K562 (cell line): ENCODE data around the gene ANO2.

Experiments
- EGR1 ChIP-seq: fragments of 450-650 bp; conservative IDR thresholded peaks from 2 replicates; pipeline ENCODE4 v1.6.1; 2017; ENCODE audit warnings: mild to moderate bottlenecking
- EZH2 ChIP-seq: IDR thresholded peaks from 2 replicates; pipeline ENCODE4 v1.6.1; 2012; ENCODE audit warnings: low read depth, mild to moderate bottlenecking, inconsistent platforms, low read length, borderline replicate concordance
- KLF10 ChIP-seq: fragments of 250-450 bp; sonication (Bioruptor Pico); IDR thresholded peaks from 2 replicates; pipeline ENCODE4 v1.6.1; 2021; ENCODE audit warnings: matching md5 sums
- NBN ChIP-seq: fragments of 450-650 bp; IDR thresholded peaks from 2 replicates; pipeline ENCODE4 v1.6.1; 2016; ENCODE audit warnings: low read depth, mild to moderate bottlenecking
- NCOA6 ChIP-seq: fragments of 450-650 bp; IDR thresholded peaks from 2 replicates; pipeline ENCODE4 v1.6.1; 2017; ENCODE audit warnings: mild to moderate bottlenecking
- RFX5 ChIP-seq: IDR thresholded peaks from 2 replicates; pipeline ENCODE4 v1.6.1; 2011; ENCODE audit warnings: low read depth, mild to moderate bottlenecking, improper control_type of control experiment, low read length
- SIN3A ChIP-seq, 2 experiments: fragments of 150-350 bp in 1 of 2; IDR thresholded peaks; 2 replicates each; pipeline ENCODE4 v1.6.1; 2011 to 2016; ENCODE audit warnings: borderline replicate concordance in 2 of 2, low read depth in 2 of 2, low read length in 2 of 2, mild to moderate bottlenecking in 2 of 2, moderate library complexity in 2 of 2; ENCODE audit not compliant: control insufficient read depth in 1 of 2
- SMAD1 ChIP-seq: fragments of 150-350 bp; IDR thresholded peaks from 2 replicates; pipeline ENCODE4 v1.6.1; 2014; ENCODE audit warnings: low read length, low read depth; ENCODE audit not compliant: partially characterized antibody
- SREBF2 ChIP-seq: sonication (generic); formaldehyde crosslinking; IDR thresholded peaks from 2 replicates; pipeline ENCODE4 v1.4.0; 2020; ENCODE audit warnings: mild to moderate bottlenecking, missing genetic modification reagents
- YY1 ChIP-seq, 3 experiments: IDR thresholded peaks; 2 replicates each; pipeline ENCODE4 v1.6.1; 2011; ENCODE audit warnings: low read length in 2 of 3, mild to moderate bottlenecking in 2 of 3, moderate library complexity in 2 of 3, borderline replicate concordance in 1 of 3, control low read depth in 1 of 3, low read depth in 1 of 3; ENCODE audit not compliant: insufficient read depth in 3 of 3, insufficient replicate concordance in 2 of 3, control insufficient read depth in 1 of 3, insufficient read length in 1 of 3; ENCODE audit errors: extremely low read depth in 1 of 3
- ZNF274 ChIP-seq: IDR thresholded peaks from 2 replicates; pipeline ENCODE4 v1.6.1; 2011; ENCODE audit warnings: low read depth, mild to moderate bottlenecking, low read length, moderate library complexity, borderline replicate concordance
- ZNF668 ChIP-seq: fragments of 250-450 bp; sonication (Bioruptor Pico); IDR thresholded peaks from 2 replicates; pipeline ENCODE4 v1.8.0; 2022; ENCODE audit warnings: mild to moderate bottlenecking, inconsistent platforms
- TF ChIP-seq, protein P1 (sequence below), 3 experiments: IDR thresholded peaks in 2 of 3; conservative IDR thresholded peaks in 1 of 3; 2 replicates each; pipeline ENCODE4 v1.5.1; 2011 to 2012; ENCODE audit warnings: low read length in 3 of 3, mild to moderate bottlenecking in 3 of 3, control low read depth in 2 of 3, improper control_type of control experiment in 1 of 3, inconsistent platforms in 1 of 3, low read depth in 1 of 3, mixed read lengths in 1 of 3, moderate library complexity in 1 of 3; ENCODE audit not compliant: insufficient read depth in 2 of 3
- TF ChIP-seq, protein P2 (sequence below): fragments of 250-450 bp; sonication (Bioruptor Pico); IDR thresholded peaks from 2 replicates; pipeline ENCODE4 v1.5.0; 2021

DNA sequence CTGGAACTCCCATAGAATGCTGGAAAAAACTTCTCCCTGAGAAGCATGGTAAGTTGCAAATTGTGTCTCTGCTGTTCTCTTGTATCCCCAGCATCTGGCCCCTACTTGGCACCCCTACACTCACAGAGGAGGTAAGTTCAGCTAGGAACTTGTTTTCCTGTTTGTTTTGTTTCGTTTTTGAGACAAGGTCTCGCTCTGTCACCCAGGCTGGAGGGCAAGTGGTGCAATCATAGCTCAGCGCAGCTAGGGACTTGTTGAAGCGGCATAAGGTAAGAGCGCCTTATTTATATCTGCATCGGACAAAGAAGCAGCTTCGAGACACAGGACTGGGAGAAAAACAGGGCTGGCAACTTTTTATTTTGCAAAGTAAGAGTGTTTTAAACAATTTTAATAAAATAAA, 18.5 kb upstream of the ANO2 start:
- no peak for TF ChIP-seq ZNF274
- TF ChIP-seq, protein P1, sequence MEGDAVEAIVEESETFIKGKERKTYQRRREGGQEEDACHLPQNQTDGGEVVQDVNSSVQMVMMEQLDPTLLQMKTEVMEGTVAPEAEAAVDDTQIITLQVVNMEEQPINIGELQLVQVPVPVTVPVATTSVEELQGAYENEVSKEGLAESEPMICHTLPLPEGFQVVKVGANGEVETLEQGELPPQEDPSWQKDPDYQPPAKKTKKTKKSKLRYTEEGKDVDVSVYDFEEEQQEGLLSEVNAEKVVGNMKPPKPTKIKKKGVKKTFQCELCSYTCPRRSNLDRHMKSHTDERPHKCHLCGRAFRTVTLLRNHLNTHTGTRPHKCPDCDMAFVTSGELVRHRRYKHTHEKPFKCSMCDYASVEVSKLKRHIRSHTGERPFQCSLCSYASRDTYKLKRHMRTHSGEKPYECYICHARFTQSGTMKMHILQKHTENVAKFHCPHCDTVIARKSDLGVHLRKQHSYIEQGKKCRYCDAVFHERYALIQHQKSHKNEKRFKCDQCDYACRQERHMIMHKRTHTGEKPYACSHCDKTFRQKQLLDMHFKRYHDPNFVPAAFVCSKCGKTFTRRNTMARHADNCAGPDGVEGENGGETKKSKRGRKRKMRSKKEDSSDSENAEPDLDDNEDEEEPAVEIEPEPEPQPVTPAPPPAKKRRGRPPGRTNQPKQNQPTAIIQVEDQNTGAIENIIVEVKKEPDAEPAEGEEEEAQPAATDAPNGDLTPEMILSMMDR (IDR thresholded peaks at IDR 0.05 in 2 of 3, conservative IDR thresholded peaks at IDR 0.05 in 1 of 3; ENCODE audit: insufficient read depth in 2 of 3, low read depth in 1 of 3, low read length in 3 of 3), result no peak
- no peak for TF ChIP-seq SMAD1
- TF ChIP-seq RFX5, result no peak
- no peak for TF ChIP-seq ZNF668 (CRISPR knock-in tag)
- no peak for TF ChIP-seq EGR1
- TF ChIP-seq SREBF2 (CRISPR knock-in tag), result no peak
- TF ChIP-seq EZH2, result no peak
- TF ChIP-seq NBN, result no peak
- TF ChIP-seq YY1 (IDR thresholded peaks at IDR 0.05; ENCODE audit: borderline replicate concordance in 1 of 3, control insufficient read depth in 1 of 3, extremely low read depth in 1 of 3, insufficient read depth in 3 of 3, insufficient read length in 1 of 3, insufficient replicate concordance in 2 of 3, low read depth in 1 of 3, low read length in 2 of 3), result no peak
- TF ChIP-seq KLF10, result no peak
- TF ChIP-seq, protein P2, sequence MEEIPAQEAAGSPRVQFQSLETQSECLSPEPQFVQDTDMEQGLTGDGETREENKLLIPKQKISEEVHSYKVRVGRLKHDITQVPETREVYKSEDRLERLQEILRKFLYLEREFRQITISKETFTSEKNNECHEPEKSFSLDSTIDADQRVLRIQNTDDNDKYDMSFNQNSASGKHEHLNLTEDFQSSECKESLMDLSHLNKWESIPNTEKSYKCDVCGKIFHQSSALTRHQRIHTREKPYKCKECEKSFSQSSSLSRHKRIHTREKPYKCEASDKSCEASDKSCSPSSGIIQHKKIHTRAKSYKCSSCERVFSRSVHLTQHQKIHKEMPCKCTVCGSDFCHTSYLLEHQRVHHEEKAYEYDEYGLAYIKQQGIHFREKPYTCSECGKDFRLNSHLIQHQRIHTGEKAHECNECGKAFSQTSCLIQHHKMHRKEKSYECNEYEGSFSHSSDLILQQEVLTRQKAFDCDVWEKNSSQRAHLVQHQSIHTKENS, result no peak
- TF ChIP-seq SIN3A (IDR thresholded peaks at IDR 0.05; ENCODE audit: borderline replicate concordance in 2 of 2, control insufficient read depth in 1 of 2, low read depth in 2 of 2, low read length in 2 of 2), result no peak
- no peak for TF ChIP-seq NCOA6
